Left colon (tissue), 2 donors: ENCODE measurements around the gene TSPAN12. TPM values are rescaled to one million over a fixed set of nuclear protein-coding genes. Genes with fewer than 3 reads are reported as not detected.
"Not testable (repeated sequence)": the region's sequence is repeated elsewhere in the genome, so short reads cannot be mapped to it uniquely, and the experiment has no call there.

Source experiments
- ATAC-seq: fragments of 200-7000 bp; cut with Tn5 transposase; one replicate; pipeline ENCODE4 v1.9.1; 2020; ENCODE audit warnings: mild to moderate bottlenecking, moderate library complexity
- DNase-seq, 2 donors: peaks; one replicate each; pipeline ENCODE4 v3.0.0-alpha.2; 2020
- intact Hi-C, 2 donors: fragments of 100-400 bp; cut with DNase I in 1 of 2; cut with micrococcal nuclease in 1 of 2; formaldehyde crosslinking; loops; one replicate each; pipeline versions ENCODE4 v1.11.2 to v1.14.0; 2022; cut with DNase I, micrococcal nuclease
- long read RNA-seq: library from polyadenylated mRNA; unstranded; transcript quantifications from one replicate; pipeline ENCODE4 v2.0.0, GENCODE V29; 2021
- total RNA-seq, 2 donors: library from RNA; stranded (reverse); fragmentation: NEBNext Ultra II Directional; extraction: Animal tissue kit (Norgen Biotek cat#: 25700); gene quantifications; one replicate each; pipeline ENCODE4 v1.2.1, GENCODE V29; 2021
- donor health status: DM: no; HTN: no; CAD: no.
- donor health status: DM: yes; HTN: yes; CAD: no.

Gene TSPAN12, protein sequence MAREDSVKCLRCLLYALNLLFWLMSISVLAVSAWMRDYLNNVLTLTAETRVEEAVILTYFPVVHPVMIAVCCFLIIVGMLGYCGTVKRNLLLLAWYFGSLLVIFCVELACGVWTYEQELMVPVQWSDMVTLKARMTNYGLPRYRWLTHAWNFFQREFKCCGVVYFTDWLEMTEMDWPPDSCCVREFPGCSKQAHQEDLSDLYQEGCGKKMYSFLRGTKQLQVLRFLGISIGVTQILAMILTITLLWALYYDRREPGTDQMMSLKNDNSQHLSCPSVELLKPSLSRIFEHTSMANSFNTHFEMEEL
- 10 to 100 TPM; 30.3 to 32.1 TPM for total RNA-seq
- long read RNA-seq, transcript TSPAN12-202 (9 exons, 1,495 nt), result minor isoform, 5 of 73 reads
- long read RNA-seq, transcript TSPAN12-201 (8 exons, 2,798 nt), result major isoform, 47 of 73 reads
- long read RNA-seq, partial matches to known transcripts, result 7 of 73 reads
- long read RNA-seq, other reads (novel, unspliced or antisense), result 14 of 73 reads

DNA sequence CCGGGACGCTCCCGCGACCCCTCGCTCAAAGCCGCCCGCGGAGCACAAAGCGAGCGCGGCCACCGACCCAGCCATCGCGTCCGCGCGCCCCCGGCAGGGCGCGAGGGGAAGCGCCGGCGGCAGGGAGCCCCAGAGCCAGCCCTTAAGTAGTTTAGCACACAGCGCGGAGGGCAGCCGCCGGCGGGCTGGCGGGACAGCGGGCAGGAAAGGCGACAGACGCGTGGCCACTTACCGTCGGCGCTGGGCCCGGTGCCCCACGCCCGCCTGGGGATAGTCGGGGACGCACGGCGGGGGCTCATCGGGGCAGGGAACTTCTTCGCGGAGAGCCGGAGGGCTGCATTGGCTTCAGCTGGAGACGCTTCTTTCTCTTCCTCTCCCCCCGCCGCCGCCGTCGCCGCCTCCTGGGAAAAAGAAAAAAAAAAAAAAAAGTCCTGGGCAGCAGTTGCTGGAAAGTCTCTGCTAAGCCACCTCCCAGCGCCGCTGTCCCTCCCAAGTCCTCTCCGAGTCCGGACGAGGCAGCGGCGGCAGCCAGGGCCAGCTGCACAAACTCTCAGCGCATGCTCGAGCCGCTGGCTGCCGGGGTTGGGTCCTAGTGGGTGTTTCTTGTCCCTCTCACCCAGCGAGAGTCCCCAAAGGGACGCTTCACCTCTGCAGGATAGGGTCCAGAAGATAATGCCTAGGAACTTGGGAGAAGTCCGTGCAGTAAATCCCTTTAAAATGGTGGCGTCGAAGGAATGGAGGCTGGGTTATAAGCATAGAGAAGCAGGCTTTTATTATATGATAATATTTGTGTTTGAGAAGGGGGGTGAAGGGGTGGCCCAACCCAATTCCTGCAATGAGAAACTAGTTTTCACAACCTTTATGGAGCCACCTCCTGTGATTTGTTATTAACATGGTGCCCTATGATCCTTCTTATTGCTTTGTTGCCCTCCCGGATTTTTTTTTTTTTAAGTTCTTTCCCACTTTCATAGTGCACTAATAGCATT is at the start of gene TSPAN12:
TSS of gene TSPAN12 (minus strand) at position 557 of the 986 bp plus-strand sequence. CDS start 1,381 bp downstream, outside the sequence.
- DNase-seq, result peak; percentile 83
- intact Hi-C loops, result loop anchor here in 1 of 2 donors (10.0 kb wide), 1 partner anchor 87 kb away; no protein-coding TSS in a partner anchor
- ATAC-seq, result peak; percentile 83

DNA sequence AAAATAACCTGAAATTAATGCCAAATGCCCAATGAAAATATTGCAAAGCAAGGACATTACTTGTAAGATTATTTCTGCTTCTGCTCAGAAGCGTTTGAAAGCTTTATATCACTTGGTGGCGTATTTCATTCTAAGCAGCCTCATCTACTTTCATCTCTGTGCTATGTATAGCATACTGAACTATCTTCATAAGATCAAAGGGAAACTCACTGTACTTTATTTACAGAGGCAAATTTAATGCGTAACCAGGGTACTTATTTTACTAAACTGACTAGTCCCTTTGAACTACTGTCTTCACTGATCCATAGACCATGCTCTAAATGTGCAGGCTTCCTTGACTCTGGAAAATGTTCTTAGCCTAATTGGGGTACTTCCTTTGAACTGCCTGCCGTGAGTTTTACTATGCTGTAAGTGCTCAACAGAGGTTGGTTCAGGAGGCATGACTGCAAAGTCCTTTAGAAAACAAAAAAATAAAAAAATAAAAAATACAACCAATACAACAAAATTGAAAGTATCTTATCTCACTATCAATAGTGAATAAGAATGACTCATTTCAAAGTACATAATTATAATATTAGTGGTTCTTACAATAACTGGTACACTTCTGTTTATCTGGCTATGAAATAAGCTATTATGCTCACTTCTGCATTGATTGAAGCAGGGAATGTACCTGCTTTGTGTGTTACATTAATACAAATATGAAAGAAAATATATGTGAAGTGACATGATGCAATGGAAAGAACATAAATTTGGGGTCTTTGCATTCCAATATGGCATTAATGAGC is 41.0 kb upstream of the TSPAN12 start:
- DNase-seq, result no peak
- intact Hi-C loops, result no loop called here
- ATAC-seq, result no peak

DNA sequence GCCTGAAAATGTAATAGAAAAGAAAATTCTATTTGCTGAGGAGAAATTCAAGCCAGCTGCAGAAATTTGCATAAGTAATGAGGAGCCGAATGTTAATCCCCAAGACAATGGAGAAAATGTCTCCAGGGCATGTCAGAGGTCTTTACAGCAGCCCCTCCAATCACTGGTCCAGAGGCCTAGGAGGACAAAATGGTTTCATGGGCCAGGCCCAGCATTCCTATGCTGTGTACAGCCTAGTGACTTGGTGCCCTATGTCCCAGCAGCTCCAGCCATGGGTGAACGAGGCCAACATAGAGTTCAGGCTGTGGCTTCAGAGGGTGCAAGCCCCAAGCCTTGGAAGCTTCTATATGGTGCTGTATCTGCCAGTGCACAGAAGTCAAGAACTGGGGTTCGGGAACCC is 37.3 kb upstream of the TSPAN12 start:
- DNase-seq, intact Hi-C loops, ATAC-seq: not testable (repeated sequence)

DNA sequence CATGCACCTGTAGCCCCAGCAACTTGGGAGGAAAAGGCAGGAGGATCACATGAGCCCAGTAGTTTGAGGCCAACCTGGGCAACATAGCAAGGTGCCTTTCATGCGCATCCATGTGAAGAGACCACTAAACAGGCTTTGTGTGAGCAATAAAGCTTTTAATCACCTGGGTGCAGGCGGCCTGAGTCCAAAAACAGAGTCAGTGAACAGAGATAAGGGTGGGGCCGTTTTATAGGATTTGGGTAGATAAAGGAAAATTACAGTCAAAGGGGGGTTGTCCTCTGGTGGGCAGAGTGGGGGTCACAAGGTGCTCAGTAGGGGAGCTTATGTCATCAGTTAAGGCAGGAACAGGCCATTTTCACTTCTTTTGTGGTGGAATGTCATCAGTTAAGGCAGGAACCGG is 27.7 kb upstream of the TSPAN12 start:
- intact Hi-C loops, ATAC-seq, DNase-seq: not testable (repeated sequence)

DNA sequence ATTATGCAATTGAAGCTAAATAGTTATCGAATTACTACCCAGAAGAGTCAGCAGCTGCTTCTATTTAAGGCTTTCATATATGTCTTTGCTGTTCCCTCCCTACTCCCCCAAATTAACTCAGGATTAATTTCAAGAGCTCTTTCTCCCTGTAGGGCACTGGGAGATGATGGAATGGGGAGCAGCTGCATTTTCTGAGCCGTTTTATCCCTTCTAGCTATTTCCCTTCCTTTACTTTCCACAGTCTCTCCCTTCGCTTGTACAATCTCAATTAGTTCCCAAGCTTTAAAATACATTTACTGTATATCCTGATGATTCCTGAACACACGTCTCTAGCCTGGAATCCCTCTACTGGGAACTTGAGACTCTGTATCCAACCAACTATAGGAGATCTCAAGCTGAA is 19.8 kb upstream of the TSPAN12 start:
- no peak for ATAC-seq
- intact Hi-C loops, result no loop called here

DNA sequence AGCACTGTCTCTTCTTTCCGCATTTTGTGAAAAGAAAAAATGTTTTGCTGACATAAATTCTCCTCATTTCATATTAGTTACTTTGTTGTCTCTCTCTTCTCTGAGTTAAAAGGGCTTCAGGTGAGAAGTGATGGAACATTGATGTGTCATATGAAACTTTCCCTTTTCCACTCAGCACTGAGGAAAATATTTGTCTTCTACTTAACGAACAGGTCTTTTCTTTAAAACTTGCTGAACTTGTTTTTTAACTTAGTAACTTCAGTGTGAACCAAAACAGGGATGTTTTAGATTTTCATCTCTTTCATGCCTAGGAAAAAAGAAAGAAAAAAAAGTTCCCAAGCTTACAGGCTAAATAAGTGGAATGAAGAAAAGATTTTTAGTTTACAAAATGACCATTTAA is 19.0 kb upstream of the TSPAN12 start:
- intact Hi-C loops, result no loop called here
- DNase-seq (no peak), ATAC-seq (no peak)

More for the DNA sequence above, 19.8 kb upstream of the TSPAN12 start:
- DNase-seq, result no peak

DNA sequence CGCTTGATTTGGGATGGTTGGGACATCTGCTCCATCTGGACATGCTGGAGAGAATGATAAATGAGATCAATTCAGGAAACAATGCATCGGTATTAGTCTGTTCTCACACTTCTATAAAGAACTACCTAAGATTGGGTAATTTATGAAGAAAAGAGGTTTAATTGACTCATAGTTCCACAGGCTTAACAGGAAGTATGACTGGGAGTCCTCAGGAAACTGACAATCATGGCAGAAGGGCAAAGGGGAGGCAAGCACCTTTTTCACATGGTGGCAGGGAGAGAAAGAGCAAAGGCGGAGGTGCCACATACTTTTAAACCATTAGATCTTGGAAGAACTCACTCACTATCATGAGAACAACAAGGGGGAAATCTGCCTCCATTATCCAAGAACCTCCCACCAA is 16.8 kb upstream of the TSPAN12 start:
- ATAC-seq (no peak), DNase-seq (no peak)
- intact Hi-C loops, result no loop called here

DNA sequence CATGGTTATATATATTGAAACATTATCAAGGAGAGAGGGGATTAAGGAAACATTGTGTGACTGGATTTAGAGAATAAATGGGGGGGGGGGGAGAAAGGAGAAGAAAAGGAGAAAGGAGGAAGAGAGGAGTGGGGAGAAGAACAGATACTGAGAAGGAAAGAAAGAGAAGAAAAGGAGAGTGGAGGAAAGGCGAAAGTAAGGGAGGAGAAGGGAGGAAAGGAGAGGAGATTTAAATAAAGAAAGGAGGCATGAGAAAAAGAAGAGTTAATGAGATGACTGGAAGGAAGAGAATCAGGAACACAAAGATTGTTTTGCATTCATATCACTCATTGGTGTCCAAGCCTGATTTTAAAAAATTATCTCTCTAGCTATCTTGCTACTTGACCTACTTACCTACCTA is 16.1 kb upstream of the TSPAN12 start:
- no peak for DNase-seq
- intact Hi-C loops, result no loop called here
- ATAC-seq, result no peak

DNA sequence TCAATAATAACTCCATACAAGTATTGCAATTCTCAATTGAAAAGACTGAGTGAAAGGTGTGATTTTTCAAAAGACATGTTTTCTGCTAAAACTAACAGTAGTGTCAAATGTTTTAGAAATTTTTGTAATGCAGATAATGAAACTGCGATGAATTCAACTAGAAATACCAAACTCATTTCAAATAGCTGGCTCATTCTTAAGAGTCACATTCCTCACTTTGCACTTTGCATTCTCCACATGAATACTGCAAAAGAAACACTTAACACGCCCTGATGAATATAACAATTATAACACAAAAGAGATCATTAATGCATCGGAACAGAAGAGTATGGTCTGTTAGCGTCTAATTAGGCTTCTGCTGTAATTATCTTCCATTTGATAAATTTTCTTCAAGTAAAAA is 15.5 kb upstream of the TSPAN12 start:
- intact Hi-C loops, result no loop called here
- ATAC-seq, result no peak
- DNase-seq, result no peak

DNA sequence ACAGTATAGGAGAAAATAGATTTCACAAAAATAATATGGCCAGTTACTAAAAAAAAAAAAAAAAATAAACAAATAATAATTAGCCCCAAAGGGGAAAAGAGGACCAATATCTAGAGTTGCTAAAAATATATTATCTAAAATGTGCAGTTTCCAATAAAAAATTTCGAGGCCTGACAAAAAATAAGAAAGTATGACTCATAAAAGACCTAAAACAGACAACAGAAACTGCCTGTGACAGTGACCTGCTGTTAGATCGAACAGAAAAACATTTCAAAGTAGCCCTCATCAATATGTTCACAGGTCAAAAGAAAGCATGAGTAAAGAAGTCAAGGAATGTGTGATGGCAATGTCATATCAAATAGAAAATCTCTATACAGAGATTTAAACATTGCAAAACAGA is 11.8 kb upstream of the TSPAN12 start:
- DNase-seq, result no peak
- ATAC-seq, result no peak
- intact Hi-C loops, result no loop called here

DNA sequence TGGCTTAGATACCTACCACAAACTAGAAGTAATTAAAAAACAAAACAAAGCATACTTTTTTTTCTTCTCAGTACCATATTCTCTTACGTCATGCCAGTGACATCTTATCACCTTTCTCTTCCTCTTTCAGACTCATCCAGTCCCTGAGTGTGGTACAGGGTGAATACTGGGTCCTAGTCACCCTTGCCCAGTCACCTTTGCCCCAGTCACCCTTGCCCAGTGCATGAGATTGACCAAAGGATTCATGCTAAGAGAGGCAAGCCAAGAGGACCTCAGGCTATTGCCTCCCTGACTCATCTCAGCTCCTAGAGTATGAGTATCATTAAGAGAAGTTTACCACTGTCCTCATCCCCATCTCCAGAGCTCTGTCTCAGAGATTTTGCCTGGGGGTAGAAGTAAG is 10.0 kb upstream of the TSPAN12 start:
- ATAC-seq (peak; percentile 44), DNase-seq (no peak)
- intact Hi-C loops, result no loop called here

DNA sequence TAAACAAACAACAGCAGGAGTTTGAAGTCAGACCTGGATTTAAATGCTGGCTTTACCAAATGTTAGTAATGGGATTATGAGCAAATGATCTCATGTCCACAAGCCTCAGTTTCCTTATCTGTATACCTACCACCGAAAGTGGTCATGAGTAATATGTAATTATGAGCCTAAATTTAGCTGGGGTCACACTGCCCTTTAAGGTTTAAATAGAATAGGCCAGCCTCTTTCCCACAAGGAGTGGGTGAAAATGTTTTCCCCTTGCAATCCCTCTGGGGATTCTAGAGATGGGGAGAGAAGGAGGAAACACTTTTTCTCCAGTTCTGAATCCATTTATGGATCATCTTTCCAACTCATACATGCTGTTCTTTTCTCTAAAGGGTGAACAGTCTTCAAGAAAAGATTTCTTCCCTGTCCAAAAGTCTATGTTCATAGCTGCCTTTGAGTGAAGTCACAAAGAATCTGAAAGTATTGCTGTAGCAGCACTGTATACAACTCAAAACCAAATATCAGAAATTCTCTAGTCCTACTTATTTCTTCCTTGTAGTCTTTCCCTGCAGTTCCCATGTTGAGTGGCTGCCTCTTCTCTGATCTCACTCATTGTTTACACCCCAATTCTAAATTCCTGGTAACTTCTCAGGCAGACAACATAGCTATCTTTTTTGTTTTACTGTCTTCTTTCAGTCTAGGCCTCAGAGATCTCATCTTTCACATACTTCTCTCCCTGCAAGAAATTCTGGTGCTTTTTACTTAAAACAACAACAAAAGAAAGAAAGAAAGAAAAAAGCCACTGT is 7.4 kb upstream of the TSPAN12 start:
- DNase-seq, result no peak
- intact Hi-C loops, result no loop called here
- no peak for ATAC-seq

DNA sequence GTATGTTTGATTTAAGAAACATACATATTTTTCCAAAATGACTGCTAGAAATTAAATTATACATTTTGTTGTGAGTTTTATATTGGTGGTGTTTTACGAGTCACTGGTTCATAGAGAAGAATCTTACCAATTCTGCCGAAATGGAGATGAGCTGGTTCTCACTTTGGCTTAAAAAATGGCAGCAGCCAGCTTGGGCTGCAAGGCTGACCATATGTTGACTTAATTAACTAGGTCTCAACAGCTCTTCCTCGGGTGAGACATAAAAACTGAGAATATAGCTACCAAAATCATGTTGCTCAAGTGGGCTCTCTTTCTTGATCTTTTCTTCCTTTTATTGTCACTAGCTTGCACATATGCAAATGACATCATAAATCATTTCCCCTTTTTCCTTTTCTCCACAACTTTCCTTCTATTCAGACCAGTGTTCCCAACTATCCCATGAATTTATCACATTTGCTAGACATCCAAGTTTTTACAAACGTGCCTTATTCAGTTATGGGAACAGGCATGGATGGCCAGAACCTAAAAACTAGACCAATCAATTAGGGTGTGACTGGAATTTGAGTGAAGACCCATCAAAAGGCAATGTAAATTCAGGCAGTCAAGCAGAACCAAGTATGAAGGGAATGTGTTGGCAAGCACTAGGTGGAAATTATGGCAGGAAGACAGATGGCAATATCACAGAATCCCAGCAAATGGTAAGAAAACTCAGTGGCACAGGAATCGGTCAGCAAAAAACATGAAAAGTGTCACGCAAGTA is 6.4 kb upstream of the TSPAN12 start:
- ATAC-seq, result no peak
- intact Hi-C loops, result no loop called here

DNA sequence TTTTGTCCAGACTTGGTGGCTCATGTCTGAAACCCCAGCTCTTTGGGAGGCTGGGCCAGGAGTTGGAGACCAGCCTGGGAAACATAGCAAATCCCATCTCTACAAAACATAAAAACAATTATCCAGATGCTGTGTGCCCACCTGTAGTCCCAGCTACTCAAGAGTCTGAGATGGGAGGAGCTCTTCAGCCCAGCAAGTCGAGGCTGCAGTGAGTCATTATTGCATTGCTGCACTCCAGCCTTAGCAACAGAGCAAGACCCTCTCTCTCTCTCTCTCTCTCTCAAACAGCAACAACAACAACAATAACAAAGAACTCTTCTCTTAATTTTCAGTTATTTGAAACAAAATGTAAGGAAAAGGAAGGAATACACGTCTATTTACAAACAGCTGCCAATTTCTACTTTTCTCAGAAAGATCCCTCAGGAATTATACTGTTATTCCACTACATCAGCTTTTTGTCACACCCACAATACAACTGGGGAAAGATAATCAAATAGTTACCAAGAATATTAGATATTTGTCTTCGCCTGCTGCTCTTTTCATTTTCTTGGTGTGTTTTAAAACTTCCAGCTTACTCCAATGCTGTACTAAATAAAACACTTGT is 5.1 kb upstream of the TSPAN12 start:
- intact Hi-C loops, result no loop called here
- DNase-seq (no peak), ATAC-seq (no peak)

More for the DNA sequence above, 6.4 kb upstream of the TSPAN12 start:
- DNase-seq, result no peak

DNA sequence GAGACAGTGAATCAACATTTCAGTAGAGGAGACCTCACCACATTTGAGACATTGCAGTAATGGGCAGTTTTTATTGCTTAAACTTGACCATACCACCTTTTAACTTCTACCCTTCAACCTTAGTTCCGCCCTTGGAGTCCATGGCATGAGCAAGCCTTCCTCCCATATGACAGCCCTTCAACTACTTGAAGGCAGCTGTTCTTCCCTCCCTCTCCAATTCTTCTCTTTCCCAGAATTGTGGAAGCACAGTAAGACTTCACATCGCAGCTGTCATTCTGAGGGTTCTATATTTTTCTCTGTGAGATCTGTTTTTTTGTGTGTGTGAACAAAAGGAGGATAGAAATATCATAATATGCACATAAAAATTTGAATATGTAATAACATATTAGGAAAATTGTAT is 2.2 kb upstream of the TSPAN12 start:
- intact Hi-C loops, result no loop called here

DNA sequence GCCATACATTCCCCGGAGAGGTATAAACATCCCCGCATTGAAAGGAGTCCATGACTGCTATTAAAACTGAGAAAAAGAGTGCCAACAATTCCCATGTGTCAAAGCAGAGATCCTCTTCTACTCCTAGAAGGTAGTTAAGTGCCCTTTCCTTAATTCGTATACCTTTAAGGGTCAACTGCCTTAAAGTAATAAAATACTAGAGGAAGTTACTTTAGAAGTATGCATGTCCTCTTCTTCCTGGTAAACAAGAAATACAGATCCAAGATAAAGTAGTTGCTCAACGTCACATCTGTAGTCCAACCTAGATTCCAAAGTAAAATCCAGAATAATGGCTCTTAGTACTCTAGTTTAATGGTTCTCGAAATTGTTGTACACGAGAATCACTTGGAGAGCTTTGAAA is 1.5 kb upstream of the TSPAN12 start:
- DNase-seq (no peak), ATAC-seq (peak; percentile 54)
- intact Hi-C loops, result loop anchor here in 1 of 2 donors (10.0 kb wide), 1 partner anchor 85 kb away; no protein-coding TSS in a partner anchor

More for the DNA sequence above, 2.2 kb upstream of the TSPAN12 start:
- DNase-seq (no peak), ATAC-seq (no peak)
